ENCODE results near the gene ZNF581. TPM values are rescaled to one million over a fixed set of nuclear protein-coding genes. Genes with fewer than 3 reads are reported as not detected.
A peak's percentile ranks its signal among the peaks of the same experiment; 100 is the strongest.

The ZNF581 gene
- total RNA-seq, 4 donors from 2014 or later, result 9.9 to 17.3 (median 13.7) TPM

GRCh38 chr19:55648585-55649267 lies 5.3 kb downstream of the ZNF581 start:
- Histone ChIP-seq H3K9me3 (no peaks in the 10 kb centered on the region), H3K4me3 (peak overlapping the region; percentile 80 to 88 (median 82)), H3K27me3 (no peaks in the 10 kb centered on the region), H3K36me3 (peaks cover 0 to 14% of the 10 kb centered on the region in 2 donors), H3K4me1 (peaks cover 34 to 36% of the 10 kb centered on the region in 2 donors), H3K27ac (peak overlapping the region; percentile 72 to 91 (median 84))
- TF ChIP-seq CTCF (IDR thresholded peaks at IDR 0.05 in 4 of 5, conservative IDR thresholded peaks at IDR 0.05 in 1 of 5) (no peak), POLR2A (IDR thresholded peaks at IDR 0.05) (no peak)
- DNase-seq (no peak), ATAC-seq (no peak)
- in situ Hi-C loops (cut with MboI; ENCODE audit: low sequenced_read_pairs in 4 of 4), result loop anchor here in 1 of 4 donors (25.0 kb wide), 1 partner anchor 511 kb away; the partner anchor contains the start of gene TNNT1
- intact Hi-C loops (cut with DNase I; ENCODE audit: low total_unique reads), result no loop called here

GRCh38 chr19:55649268-55650125 lies 6.0 kb downstream of the ZNF581 start:
- DNase-seq, result no peak
- in situ Hi-C loops (cut with MboI; ENCODE audit: low sequenced_read_pairs in 4 of 4) (loop anchor here in 1 of 4 donors (25.0 kb wide), 1 partner anchor 512 kb away; the partner anchor contains the start of gene TNNT1), intact Hi-C loops (cut with DNase I; ENCODE audit: low total_unique reads) (no loop called here)
- Histone ChIP-seq H3K9me3 (no peaks in the 10 kb centered on the region), H3K27ac (peak overlapping the region; percentile 72 to 91 (median 84)), H3K4me3 (peak overlapping the region in 2 of 4 donors; percentile 80 to 88), H3K36me3 (peaks cover 0 to 14% of the 10 kb centered on the region in 2 donors), H3K27me3 (no peaks in the 10 kb centered on the region), H3K4me1 (peaks cover 28% of the 10 kb centered on the region in 2 donors)
- ATAC-seq, result no peak
- no peak for TF ChIP-seq CTCF (IDR thresholded peaks at IDR 0.05 in 4 of 5, conservative IDR thresholded peaks at IDR 0.05 in 1 of 5)
- no peak for TF ChIP-seq POLR2A (IDR thresholded peaks at IDR 0.05)

- Histone ChIP-seq H3K9me3 (no peaks in the 10 kb centered on the region), H3K27me3 (no peaks in the 10 kb centered on the region), H3K27ac (no peak overlapping the region), H3K4me1 (peaks cover 22 to 27% of the 10 kb centered on the region in 2 donors), H3K4me3 (no peak overlapping the region), H3K36me3 (peaks cover 0 to 9% of the 10 kb centered on the region in 2 donors)
- TF ChIP-seq CTCF (IDR thresholded peaks at IDR 0.05 in 4 of 5, conservative IDR thresholded peaks at IDR 0.05 in 1 of 5), result no peak
- no peak for TF ChIP-seq POLR2A (IDR thresholded peaks at IDR 0.05)
- intact Hi-C loops (cut with DNase I; ENCODE audit: low total_unique reads) (no loop called here), in situ Hi-C loops (cut with MboI; ENCODE audit: low sequenced_read_pairs in 4 of 4) (no loop called here)
- no peak for ATAC-seq
- DNase-seq, result no peak
Observed at GRCh38 chr19:55650126-55650557, 6.7 kb downstream of the ZNF581 start.

- Histone ChIP-seq H3K4me1 (peaks cover 20 to 29% of the 10 kb centered on the region in 2 donors), H3K27ac (no peak overlapping the region), H3K9me3 (no peaks in the 10 kb centered on the region), H3K36me3 (peaks cover 0 to 4% of the 10 kb centered on the region in 2 donors), H3K27me3 (no peaks in the 10 kb centered on the region), H3K4me3 (no peak overlapping the region)
- DNase-seq, result no peak
- ATAC-seq, result no peak
- intact Hi-C loops (cut with DNase I; ENCODE audit: low total_unique reads), result no loop called here
- TF ChIP-seq POLR2A (IDR thresholded peaks at IDR 0.05) (no peak), CTCF (IDR thresholded peaks at IDR 0.05 in 4 of 5, conservative IDR thresholded peaks at IDR 0.05 in 1 of 5) (no peak)
- in situ Hi-C loops (cut with MboI; ENCODE audit: low sequenced_read_pairs in 4 of 4), result no loop called here
Observed at GRCh38 chr19:55650602-55651230, 7.3 kb downstream of the ZNF581 start.

All from gastrocnemius medialis (tissue), 4 donors.